HCT116 (cell line): ENCODE results near the gene TTLL6. TPM values are rescaled to one million over a fixed set of nuclear protein-coding genes. Genes with fewer than 3 reads are reported as not detected.

Source experiments
- ATAC-seq: fragments of 200-7000 bp; cut with Tn5 transposase; 2 replicates; pipeline ENCODE4 v1.9.1; 2020; ENCODE audit warnings: mild to moderate bottlenecking, moderate library complexity
- BruUV-seq: library from RNA; stranded (reverse); fragments of 400-500 nt; replicated peaks from 2 replicates; lab custom pipeline; 2021; lab: Mats Ljungman, UMichigan
- CTCF ChIA-PET: fragments of 300-600 bp; sonication (Branson Sonifier 250); formaldehyde crosslinking; loops from one replicate; lab custom pipeline; 2021; ENCODE audit warnings: antibody characterized with exemption; lab: Charles Lee
- POLR2A ChIA-PET: fragments of 300-600, 350-600 bp; sonication (Branson Sonifier 250); formaldehyde crosslinking; loops from one replicate; lab custom pipeline; 2021; ENCODE audit warnings: antibody characterized with exemption; lab: Charles Lee
- RAD21 ChIA-PET, 2 experiments: fragments of 300-600 bp; sonication (Branson Sonifier 250); formaldehyde crosslinking; loops; one replicate each; lab custom pipeline; 2023; ENCODE audit warnings: low total read pairs in 2 of 2; ENCODE audit not compliant: uncharacterized antibody in 2 of 2, unreplicated experiment in 2 of 2, low non-redundant PET in 1 of 2; lab: Charles Lee
- DNase-seq: peaks from one replicate; pipeline ENCODE4 v3.0.0-alpha.2; 2010; ENCODE audit warnings: low read depth, low spot score
- H2AFZ ChIP-seq: fragments of 200-600 bp; shearing (Covaris generic), sonication (generic); 2 replicates; pipeline ENCODE4 v1.6.1; 2017; ENCODE audit warnings: low read depth, mixed run types, mixed read lengths, antibody characterized with exemption, low read length; ENCODE audit not compliant: poor library complexity, severe bottlenecking
- H3K27ac ChIP-seq: 2 replicates; pipeline ENCODE4 v1.5.1; 2012; ENCODE audit warnings: low read depth, low read length
- H3K27me3 ChIP-seq: fragments of 200-600 bp; sonication (generic); 2 replicates; pipeline ENCODE4 v1.6.1; 2016; ENCODE audit warnings: mixed run types, low read length, mixed read lengths; ENCODE audit not compliant: insufficient read depth
- H3K36me3 ChIP-seq, 2 experiments: fragments of 200-500 bp in 1 of 2; fragments of 200-600 bp in 1 of 2; sonication (Bioruptor generic) in 1 of 2; sonication (generic) in 1 of 2; 2 replicates each; pipeline versions ENCODE4 v1.5.1 to v1.6.1; 2014 to 2016; ENCODE audit warnings: low read length in 2 of 2, inconsistent platforms in 1 of 2, mixed read lengths in 1 of 2, mixed run types in 1 of 2; ENCODE audit not compliant: insufficient read depth in 2 of 2, control insufficient read depth in 1 of 2
- H3K4me1 ChIP-seq, 2 experiments: fragments of 200-600 bp in 1 of 2; sonication (generic) in 1 of 2; 2 replicates each; pipeline versions ENCODE4 v1.5.1 to v1.6.1; 2012 to 2017; ENCODE audit warnings: low read length in 2 of 2, inconsistent platforms in 1 of 2, mild to moderate bottlenecking in 1 of 2, mixed read lengths in 1 of 2, mixed run types in 1 of 2, moderate library complexity in 1 of 2; ENCODE audit not compliant: insufficient read depth in 2 of 2, control insufficient read depth in 1 of 2
- H3K4me2 ChIP-seq: fragments of 200-600 bp; sonication (generic); 2 replicates; pipeline ENCODE4 v1.6.1; 2017; ENCODE audit warnings: mixed run types, low read length, mixed read lengths
- H3K4me3 ChIP-seq, 2 experiments: fragments of 200-600 bp in 1 of 2; sonication (generic) in 1 of 2; replicated peaks in 1 of 2; 2 replicates each; pipeline ENCODE4 v1.5.1; 2011 to 2016; ENCODE audit warnings: low read length in 2 of 2, control low read depth in 1 of 2, low read depth in 1 of 2, mild to moderate bottlenecking in 1 of 2, mixed read lengths in 1 of 2, mixed run types in 1 of 2
- H3K79me2 ChIP-seq: fragments of 200-600 bp; sonication (generic); 2 replicates; pipeline ENCODE4 v1.6.1; 2017; ENCODE audit warnings: mild to moderate bottlenecking, mixed run types, low read length, moderate library complexity, mixed read lengths; ENCODE audit not compliant: insufficient read depth
- H3K9ac ChIP-seq: fragments of 200-600 bp; sonication (generic); 2 replicates; pipeline ENCODE4 v1.6.1; 2016; ENCODE audit warnings: low read length, mixed read lengths
- H3K9me2 ChIP-seq: fragments of 200-600 bp; sonication (generic), shearing (Covaris generic); 2 replicates; pipeline ENCODE4 v1.6.1; 2017; ENCODE audit warnings: mixed run types, mild to moderate bottlenecking, moderate library complexity; ENCODE audit not compliant: insufficient read depth
- H3K9me3 ChIP-seq, 2 experiments: fragments of 200-500 bp in 1 of 2; fragments of 200-600 bp in 1 of 2; sonication (Bioruptor generic) in 1 of 2; sonication (generic) in 1 of 2; 2 replicates each; pipeline ENCODE4 v1.6.1; 2014 to 2017; ENCODE audit warnings: low read length in 2 of 2, mixed read lengths in 2 of 2, inconsistent platforms in 1 of 2, low read depth in 1 of 2, mild to moderate bottlenecking in 1 of 2, mixed run types in 1 of 2, moderate library complexity in 1 of 2; ENCODE audit not compliant: control insufficient read depth in 1 of 2, insufficient read depth in 1 of 2
- H4K20me1 ChIP-seq: fragments of 200-600 bp; sonication (generic), shearing (Covaris generic); 2 replicates; pipeline ENCODE4 v1.6.1; 2017; ENCODE audit warnings: mixed run types, mild to moderate bottlenecking, moderate library complexity; ENCODE audit not compliant: insufficient read depth
- CBX3 ChIP-seq: IDR thresholded peaks from 2 replicates; pipeline ENCODE4 v1.6.1; 2012; ENCODE audit warnings: low read depth
- CEBPB ChIP-seq: IDR thresholded peaks from 2 replicates; pipeline ENCODE4 v1.6.1; 2012; ENCODE audit warnings: low read depth
- EGR1 ChIP-seq: IDR thresholded peaks from 2 replicates; pipeline ENCODE4 v1.6.1; 2012; ENCODE audit warnings: low read depth
- ELF1 ChIP-seq: IDR thresholded peaks from 2 replicates; pipeline ENCODE4 v1.6.1; 2012; ENCODE audit warnings: low read depth, borderline replicate concordance
- EZH2phosphoT487 ChIP-seq: fragments of 200-600 bp; IDR thresholded peaks from 2 replicates; pipeline ENCODE4 v1.6.1; 2018; ENCODE audit warnings: antibody characterized with exemption, borderline replicate concordance
- FOSL1 ChIP-seq: IDR thresholded peaks from 2 replicates; pipeline ENCODE4 v1.6.1; 2012; ENCODE audit warnings: low read depth
- JUND ChIP-seq: IDR thresholded peaks from 2 replicates; pipeline ENCODE4 v1.6.1; 2012
- POLR2A ChIP-seq: IDR thresholded peaks from 2 replicates; pipeline ENCODE4 v1.7.0; 2011; ENCODE audit warnings: borderline replicate concordance; ENCODE audit not compliant: insufficient read depth, insufficient read length; ENCODE audit errors: extremely low read depth
- RAD21 ChIP-seq: IDR thresholded peaks from 2 replicates; pipeline ENCODE4 v1.6.1; 2012; ENCODE audit warnings: low read depth, mild to moderate bottlenecking
- SIN3A ChIP-seq: IDR thresholded peaks from 2 replicates; pipeline ENCODE4 v1.6.1; 2012; ENCODE audit warnings: low read depth
- SRF ChIP-seq: IDR thresholded peaks from 2 replicates; pipeline ENCODE4 v1.6.1; 2012; ENCODE audit warnings: low read depth
- YY1 ChIP-seq: IDR thresholded peaks from 2 replicates; pipeline ENCODE4 v1.6.1; 2011; ENCODE audit warnings: low read length, low read depth, moderate library complexity, mild to moderate bottlenecking; ENCODE audit not compliant: insufficient replicate concordance; ENCODE audit errors: extremely low read depth
- intact Hi-C: fragments of 100-400 bp; cut with micrococcal nuclease; formaldehyde crosslinking; loops from 2 replicates; pipeline ENCODE4 v1.10.0; 2022
- total RNA-seq: library from RNA; stranded (reverse); gene quantifications from one replicate; pipeline ENCODE4 v1.2.1, GENCODE V29; 2021; ENCODE audit not compliant: unreplicated experiment
- TF ChIP-seq, protein P1 (sequence below), 3 experiments: fragments of 200-600 bp in 1 of 3; sonication (generic) in 1 of 3; IDR thresholded peaks in 2 of 3; conservative IDR thresholded peaks in 1 of 3; 2 replicates each; pipeline ENCODE4 v1.5.1; 2012 to 2017; ENCODE audit warnings: low read depth in 2 of 3, low read length in 2 of 3, antibody characterized with exemption in 1 of 3, borderline replicate concordance in 1 of 3, control low read depth in 1 of 3, mild to moderate bottlenecking in 1 of 3, mixed read lengths in 1 of 3, mixed run types in 1 of 3, moderate library complexity in 1 of 3; ENCODE audit not compliant: insufficient read depth in 1 of 3
- TF ChIP-seq, protein P2 (sequence below): IDR thresholded peaks from 2 replicates; pipeline ENCODE4 v1.6.1; 2012
- TF ChIP-seq, protein P3 (sequence below): IDR thresholded peaks from 2 replicates; pipeline ENCODE4 v1.6.1; 2012

Gene TTLL6
- total RNA-seq, 1 experiment from 2014 or later: 0.79 TPM

DNA sequence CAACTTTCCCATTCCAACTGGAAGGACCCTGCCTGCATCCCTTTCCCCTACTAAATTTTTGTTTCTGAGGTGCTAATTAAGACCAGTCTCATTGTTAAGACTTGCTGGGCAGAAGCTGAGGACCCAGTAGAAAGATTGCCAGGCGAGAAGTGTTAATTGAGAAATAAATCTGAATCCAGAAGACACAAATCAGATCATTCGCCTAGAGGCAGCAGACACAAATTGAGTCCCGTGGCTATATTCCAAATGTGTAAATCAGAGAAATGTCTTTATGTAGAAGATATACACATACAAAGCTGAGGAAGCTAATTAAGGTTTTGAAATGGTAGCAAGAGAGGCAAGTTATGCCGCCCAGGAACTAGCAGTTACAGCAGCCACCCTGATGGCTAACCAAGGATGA is 43.4 kb upstream of the TTLL6 start:
- Histone ChIP-seq H3K4me1 (no peaks in the 10 kb centered on the region), H3K4me3 (no peak overlapping the region), H3K4me2 (no peak overlapping the region), H4K20me1 (no peaks in the 10 kb centered on the region), H3K36me3 (peaks cover 0 to 35% of the 10 kb centered on the region in 2 experiments; a peak in 3 of 4 replicates), H3K9me2 (no peaks in the 10 kb centered on the region), H3K9ac (no peak overlapping the region), H3K27me3 (no peaks in the 10 kb centered on the region), H3K27ac (no peak overlapping the region), H2AFZ (no peak overlapping the region), H3K79me2 (no peaks in the 10 kb centered on the region), H3K9me3 (no peaks in the 10 kb centered on the region)
- BruUV-seq: no TSS peak
- RAD21 ChIA-PET: interaction anchor here in 1 of 2 experiments (1.3 kb wide), 1 partner anchor 182 kb away, joined by 5 read pairs; no protein-coding TSS in a partner anchor
- intact Hi-C loops: no loop called here
- POLR2A ChIA-PET: no interaction called here
- TF ChIP-seq JUND (no peak), FOSL1 (no peak), ELF1 (no peak), CBX3 (no peak), SIN3A (no peak), SRF (no peak), EZH2phosphoT487 (no peak), CEBPB (no peak), YY1 (no peak), POLR2A (no peak), EGR1 (no peak), RAD21 (no peak)
- TF ChIP-seq, protein P1, sequence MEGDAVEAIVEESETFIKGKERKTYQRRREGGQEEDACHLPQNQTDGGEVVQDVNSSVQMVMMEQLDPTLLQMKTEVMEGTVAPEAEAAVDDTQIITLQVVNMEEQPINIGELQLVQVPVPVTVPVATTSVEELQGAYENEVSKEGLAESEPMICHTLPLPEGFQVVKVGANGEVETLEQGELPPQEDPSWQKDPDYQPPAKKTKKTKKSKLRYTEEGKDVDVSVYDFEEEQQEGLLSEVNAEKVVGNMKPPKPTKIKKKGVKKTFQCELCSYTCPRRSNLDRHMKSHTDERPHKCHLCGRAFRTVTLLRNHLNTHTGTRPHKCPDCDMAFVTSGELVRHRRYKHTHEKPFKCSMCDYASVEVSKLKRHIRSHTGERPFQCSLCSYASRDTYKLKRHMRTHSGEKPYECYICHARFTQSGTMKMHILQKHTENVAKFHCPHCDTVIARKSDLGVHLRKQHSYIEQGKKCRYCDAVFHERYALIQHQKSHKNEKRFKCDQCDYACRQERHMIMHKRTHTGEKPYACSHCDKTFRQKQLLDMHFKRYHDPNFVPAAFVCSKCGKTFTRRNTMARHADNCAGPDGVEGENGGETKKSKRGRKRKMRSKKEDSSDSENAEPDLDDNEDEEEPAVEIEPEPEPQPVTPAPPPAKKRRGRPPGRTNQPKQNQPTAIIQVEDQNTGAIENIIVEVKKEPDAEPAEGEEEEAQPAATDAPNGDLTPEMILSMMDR (IDR thresholded peaks at IDR 0.05 in 2 of 3, conservative IDR thresholded peaks at IDR 0.05 in 1 of 3; ENCODE audit: borderline replicate concordance in 1 of 3, insufficient read depth in 1 of 3, low read depth in 2 of 3, low read length in 2 of 3): no peak
- TF ChIP-seq, protein P2, sequence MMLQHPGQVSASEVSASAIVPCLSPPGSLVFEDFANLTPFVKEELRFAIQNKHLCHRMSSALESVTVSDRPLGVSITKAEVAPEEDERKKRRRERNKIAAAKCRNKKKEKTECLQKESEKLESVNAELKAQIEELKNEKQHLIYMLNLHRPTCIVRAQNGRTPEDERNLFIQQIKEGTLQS: no peak
- TF ChIP-seq, protein P3, sequence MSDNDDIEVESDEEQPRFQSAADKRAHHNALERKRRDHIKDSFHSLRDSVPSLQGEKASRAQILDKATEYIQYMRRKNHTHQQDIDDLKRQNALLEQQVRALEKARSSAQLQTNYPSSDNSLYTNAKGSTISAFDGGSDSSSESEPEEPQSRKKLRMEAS: no peak
- CTCF ChIA-PET: interaction anchor here (1.3 to 2.4 kb wide), 4 partner anchors 11 to 55 kb away, joined by 3 to 11 read pairs (median 5); no protein-coding TSS in a partner anchor
- DNase-seq (no peak), ATAC-seq (no peak)
